Measurements from ENCODE around the gene C2CD4A. TPM values are rescaled to one million over a fixed set of nuclear protein-coding genes. Genes with fewer than 3 reads are reported as not detected.
A peak's percentile ranks its signal among the peaks of the same experiment; 100 is the strongest.

The C2CD4A gene
- total RNA-seq, 1 donor from 2014 or later, result 0.18 TPM

DNA sequence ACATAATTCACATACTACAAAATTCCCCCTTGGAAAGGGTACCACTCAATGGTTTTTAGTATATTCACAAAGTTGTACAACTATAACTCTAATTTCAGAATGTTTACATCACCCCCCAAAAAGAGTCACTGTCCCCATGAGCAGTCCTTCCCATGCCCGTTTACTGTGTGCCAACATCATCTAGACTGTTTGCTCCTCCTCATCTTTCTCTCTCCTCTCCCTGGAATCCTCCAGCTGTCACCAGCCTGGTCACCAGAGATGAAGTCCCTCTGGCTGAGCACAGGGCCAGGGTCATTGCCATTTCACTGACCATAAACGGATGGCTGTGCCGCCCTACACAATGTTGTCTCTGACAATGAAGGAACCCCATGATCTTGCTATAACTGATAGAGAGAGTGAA, 53.1 kb downstream of the C2CD4A start:
- ATAC-seq (no peak), DNase-seq (no peak)
- Histone ChIP-seq H3K4me1 (peaks cover 26% of the 10 kb centered on the region), H3K9me3 (no peaks in the 10 kb centered on the region), H3K27me3 (ENCODE audit: low read depth) (no peaks in the 10 kb centered on the region), H3K27ac (peak overlapping the region; percentile 74), H3K4me3 (no peak overlapping the region), H3K36me3 (no peaks in the 10 kb centered on the region)
- intact Hi-C loops (cut with DNase I), result no loop called here
- TF ChIP-seq, protein P1, sequence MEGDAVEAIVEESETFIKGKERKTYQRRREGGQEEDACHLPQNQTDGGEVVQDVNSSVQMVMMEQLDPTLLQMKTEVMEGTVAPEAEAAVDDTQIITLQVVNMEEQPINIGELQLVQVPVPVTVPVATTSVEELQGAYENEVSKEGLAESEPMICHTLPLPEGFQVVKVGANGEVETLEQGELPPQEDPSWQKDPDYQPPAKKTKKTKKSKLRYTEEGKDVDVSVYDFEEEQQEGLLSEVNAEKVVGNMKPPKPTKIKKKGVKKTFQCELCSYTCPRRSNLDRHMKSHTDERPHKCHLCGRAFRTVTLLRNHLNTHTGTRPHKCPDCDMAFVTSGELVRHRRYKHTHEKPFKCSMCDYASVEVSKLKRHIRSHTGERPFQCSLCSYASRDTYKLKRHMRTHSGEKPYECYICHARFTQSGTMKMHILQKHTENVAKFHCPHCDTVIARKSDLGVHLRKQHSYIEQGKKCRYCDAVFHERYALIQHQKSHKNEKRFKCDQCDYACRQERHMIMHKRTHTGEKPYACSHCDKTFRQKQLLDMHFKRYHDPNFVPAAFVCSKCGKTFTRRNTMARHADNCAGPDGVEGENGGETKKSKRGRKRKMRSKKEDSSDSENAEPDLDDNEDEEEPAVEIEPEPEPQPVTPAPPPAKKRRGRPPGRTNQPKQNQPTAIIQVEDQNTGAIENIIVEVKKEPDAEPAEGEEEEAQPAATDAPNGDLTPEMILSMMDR (IDR thresholded peaks at IDR 0.05), result no peak

Other genes with a start within 250 kb of the C2CD4A start
- 100 TPM for gene VPS13C, start 6.5 kb upstream of the C2CD4A start, total RNA-seq
- gene C2CD4B, start 98.3 kb downstream of the C2CD4A start, total RNA-seq, result 2.6 TPM